B cell (primary cell): ENCODE data around the gene HMGXB3.

Source experiments
- CTCF ChIP-seq: fragments of 200-600 bp; IDR thresholded peaks from one replicate; pipeline ENCODE4 v1.8.0; 2022; ENCODE audit warnings: antibody characterized with exemption, mild to moderate bottlenecking
- EZH2 ChIP-seq: IDR thresholded peaks from 2 replicates; pipeline ENCODE4 v1.6.1; 2012; ENCODE audit warnings: borderline replicate concordance, low read depth, mild to moderate bottlenecking, moderate library complexity, low read length; ENCODE audit not compliant: insufficient read depth, poor library complexity, severe bottlenecking

DNA sequence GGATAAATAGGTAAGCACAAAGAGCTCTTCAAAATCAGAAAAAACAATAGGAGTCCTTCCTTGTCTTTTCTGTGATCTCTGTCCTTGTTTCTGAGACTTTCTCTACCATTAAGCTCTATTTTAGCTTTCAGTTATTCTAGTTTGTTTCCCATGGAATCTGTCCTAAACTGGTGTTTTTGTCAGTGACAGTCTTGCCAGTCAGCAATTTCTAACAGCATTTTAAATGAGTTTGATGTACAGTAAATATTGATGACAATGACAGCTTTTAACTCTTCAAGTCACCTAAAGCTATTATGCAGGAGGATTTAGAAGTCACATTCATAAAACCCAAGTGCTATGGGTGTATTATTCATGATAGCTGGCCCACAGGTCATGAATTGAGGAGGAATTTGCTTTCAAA is 18.0 kb upstream of the HMGXB3 start:
- TF ChIP-seq CTCF, result no peak
- no peak for TF ChIP-seq EZH2
